NCI-H774 (cell line): ENCODE measurements around the gene CARMIL1.
A peak's percentile ranks its signal among the peaks of the same experiment; 100 is the strongest.
"Not testable (repeated sequence)": the region's sequence is repeated elsewhere in the genome, so short reads cannot be mapped to it uniquely, and the experiment has no call there.

Source experiments
- DNase-seq: peaks from one replicate; lab custom pipeline; 2025; lab: John Stamatoyannopoulos, UW

The CARMIL1 gene

DNA sequence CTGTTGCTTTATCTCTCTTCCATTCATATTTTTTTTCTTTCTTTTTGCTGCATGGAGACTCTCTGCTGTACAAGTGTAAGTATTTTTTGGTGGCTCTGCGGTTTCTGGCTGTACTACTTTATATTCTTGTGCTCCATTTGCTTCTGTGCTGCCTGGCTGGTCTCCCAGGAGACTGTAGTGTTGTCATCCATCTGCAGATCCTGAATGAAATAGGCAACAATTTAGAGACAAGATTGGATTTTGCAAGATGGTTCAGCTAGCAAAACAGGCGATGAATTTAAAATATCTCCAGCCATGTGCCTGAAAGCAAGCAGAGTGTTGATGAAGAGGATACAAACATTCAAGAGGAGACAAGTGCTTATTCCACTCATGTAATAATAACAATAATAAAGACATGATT is 297.7 kb downstream of the CARMIL1 start:
- DNase-seq = no peak

- no peak for DNase-seq
These were observed 299.4 kb downstream of the CARMIL1 start for GRCh38 chr6:25578538-25578937.

DNA sequence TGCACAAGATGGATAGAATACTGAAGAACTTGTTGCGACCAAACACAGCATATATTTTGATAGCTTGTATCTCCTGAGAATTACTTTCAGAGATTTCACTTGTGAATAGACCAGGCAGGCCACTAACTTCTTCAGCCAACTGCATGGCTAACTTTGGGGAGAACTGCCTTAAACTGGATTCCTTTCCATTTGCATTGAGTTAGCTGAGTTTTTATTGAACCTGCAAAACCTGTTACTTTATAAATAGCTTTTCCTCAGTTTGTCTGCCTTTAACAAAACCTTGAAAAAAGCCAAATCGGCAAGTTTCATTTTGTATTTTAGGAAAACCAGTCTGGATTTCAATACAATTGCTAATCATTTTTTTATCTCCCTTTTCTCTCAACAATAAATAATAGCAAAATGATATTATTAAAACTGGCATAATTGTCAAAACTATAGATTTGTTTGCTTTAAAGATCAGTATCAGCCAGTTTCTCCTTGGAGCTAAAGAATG is 300.3 kb downstream of the CARMIL1 start:
- no peak for DNase-seq

GRCh38 chr6:25579902-25580495 is 300.8 kb downstream of the CARMIL1 start:
- no peak for DNase-seq

DNA sequence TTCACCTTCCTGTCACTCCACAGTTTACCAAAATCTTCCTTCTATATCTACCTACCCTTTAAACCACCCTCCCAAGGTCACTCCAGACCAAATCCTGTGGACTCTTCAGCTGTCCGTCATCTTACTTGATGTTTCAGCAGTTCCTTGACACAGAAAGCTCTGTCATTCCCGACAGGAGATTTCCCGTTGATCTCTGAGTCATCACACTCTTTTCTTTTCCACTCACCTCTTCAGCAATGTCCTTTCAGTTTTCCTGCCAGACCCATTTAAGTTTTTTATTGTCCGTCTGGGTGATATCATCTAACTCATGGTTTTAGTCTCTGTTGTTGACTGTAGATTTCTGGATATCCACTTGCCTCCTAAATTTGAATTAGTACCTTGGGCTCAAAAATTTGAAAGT is 302.9 kb downstream of the CARMIL1 start:
- no peak for DNase-seq

GRCh38 chr6:25583099-25583498 is 303.9 kb downstream of the CARMIL1 start:
- no peak for DNase-seq

DNA sequence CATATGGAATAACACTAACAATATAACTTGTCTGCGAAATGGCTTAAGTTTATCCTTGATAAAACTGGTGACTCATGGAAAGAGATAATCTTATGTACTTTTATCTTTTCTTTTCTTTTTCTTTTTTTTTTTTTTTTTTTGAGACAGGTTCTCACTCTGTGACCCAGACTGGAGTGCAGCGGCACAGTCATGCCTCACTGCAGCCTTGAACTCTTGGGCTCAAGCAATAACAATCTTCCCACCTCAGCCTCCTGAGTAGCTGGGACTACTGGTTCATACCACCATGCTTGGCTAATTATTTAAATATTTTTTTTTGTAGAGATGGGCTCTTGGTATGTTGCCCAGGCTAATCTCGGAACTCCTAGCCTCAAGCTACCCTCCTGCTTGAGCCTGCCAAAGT is 304.7 kb downstream of the CARMIL1 start:
- no peak for DNase-seq

GRCh38 chr6:25585225-25585624 is 306.1 kb downstream of the CARMIL1 start:
- DNase-seq = no peak

DNA sequence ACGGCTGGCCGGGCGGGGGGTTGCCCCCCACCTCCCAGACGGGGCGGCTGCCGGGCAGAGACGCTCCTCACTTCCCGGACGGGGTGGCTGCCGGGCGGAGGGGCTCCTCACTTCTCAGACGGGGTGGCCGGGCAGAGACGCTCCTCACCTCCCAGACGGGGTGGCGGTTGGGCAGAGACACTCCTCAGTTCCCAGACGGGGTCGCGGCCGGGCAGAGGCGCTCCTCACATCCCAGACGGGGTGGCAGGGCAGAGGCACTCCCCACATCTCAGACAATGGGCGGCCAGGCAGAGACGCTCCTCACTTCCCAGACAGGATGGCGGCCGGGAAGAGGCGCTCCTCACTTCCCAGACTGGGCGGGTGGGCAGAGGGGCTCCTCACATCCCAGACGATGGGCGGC is 306.9 kb downstream of the CARMIL1 start:
- DNase-seq = not testable (repeated sequence)

DNA sequence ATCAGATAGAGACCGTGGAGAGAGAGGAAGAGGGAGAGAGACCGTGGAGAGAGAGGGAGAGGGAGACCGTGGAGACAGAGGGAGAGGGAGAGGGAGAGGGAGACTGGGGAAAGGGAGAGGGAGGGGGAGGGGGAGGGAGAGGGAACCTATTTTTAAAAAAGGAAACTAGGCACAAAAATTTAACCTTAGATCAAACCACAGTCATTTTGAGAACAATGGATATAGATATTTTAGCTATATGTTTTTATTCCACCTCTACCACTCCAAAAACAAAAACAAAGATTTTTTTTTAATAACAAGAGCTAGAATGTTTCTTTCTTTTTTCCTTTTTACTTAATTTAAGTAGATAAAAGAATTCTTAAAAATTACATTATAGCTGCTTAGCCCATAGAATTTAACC is 307.8 kb downstream of the CARMIL1 start:
- no peak for DNase-seq

GRCh38 chr6:25590986-25591385 is 311.8 kb downstream of the CARMIL1 start:
- no peak for DNase-seq

DNA sequence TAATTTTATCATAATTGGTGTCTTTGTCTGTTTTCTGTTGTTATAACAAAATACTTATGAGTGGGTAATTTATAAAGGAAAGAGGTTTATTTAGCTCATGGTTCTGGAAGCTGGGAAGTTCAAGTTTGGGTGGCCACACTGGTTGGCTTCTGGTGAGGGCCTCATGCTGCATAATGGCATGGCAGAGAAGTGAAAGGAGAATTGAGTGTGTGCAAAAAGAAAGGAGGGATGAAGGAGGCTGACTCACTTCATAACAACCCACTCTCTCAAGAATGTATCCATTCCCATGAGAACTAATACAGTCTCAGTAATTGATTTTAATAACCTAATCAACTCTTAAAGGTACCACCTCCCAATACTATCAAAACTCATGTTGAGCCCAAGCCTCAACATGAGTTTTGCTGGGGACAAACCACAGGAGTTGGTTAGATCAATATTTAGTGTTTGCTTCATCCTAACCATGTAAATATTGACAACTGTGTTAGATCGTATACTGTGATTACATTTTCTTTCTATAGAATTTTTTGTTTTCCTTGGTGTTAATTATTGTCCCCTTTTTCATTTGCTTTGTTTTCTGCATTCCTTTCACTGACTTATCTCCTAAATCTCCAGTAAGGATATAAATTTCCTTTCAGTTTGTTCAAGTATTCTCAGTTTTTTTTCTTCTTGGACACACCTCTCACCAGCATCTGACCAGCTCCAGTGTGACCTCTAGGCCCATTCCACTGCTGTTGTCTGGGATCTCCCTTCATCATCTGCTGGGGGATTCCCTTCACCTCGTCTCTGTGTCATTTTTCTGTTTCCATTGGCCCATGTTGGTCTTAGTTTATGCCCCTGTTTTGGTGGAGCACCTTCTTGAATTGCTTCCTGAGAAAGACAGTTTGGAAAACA is 318.0 kb downstream of the CARMIL1 start:
- DNase-seq = no peak

DNA sequence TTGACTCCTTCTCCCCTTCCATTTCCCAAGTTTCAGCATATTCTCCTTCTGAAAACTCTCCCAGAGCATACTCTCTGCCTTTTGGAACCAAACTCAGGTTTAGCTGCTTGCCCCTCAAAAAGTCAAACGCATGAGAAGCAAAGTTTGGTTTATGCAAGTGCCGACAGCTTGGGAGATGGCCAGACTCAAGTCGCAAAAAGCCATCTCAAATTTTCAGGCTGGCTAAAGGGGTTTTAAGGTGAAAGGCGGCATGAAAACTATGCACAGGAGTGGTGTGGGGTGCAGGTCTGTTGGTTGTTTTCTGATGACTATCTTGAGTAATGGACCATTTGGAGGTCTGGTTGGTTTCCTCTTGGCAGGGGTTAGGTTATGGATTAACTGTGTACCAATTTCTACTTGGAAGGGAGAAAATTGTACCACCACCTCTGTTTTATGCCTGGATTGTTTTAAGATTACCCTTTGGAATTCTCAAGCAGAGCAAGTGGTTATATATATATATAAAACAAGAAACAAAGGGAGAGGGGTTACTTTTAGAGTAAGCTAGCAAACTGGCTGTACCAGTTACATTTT is 320.4 kb downstream of the CARMIL1 start:
- no peak for DNase-seq

GRCh38 chr6:25601800-25602673 is 322.9 kb downstream of the CARMIL1 start:
- DNase-seq = peak; percentile 44

- DNase-seq = no peak
These were observed 323.5 kb downstream of the CARMIL1 start for GRCh38 chr6:25602674-25602982.

- no peak for DNase-seq
These were observed 324.1 kb downstream of the CARMIL1 start for GRCh38 chr6:25603251-25603650.

DNA sequence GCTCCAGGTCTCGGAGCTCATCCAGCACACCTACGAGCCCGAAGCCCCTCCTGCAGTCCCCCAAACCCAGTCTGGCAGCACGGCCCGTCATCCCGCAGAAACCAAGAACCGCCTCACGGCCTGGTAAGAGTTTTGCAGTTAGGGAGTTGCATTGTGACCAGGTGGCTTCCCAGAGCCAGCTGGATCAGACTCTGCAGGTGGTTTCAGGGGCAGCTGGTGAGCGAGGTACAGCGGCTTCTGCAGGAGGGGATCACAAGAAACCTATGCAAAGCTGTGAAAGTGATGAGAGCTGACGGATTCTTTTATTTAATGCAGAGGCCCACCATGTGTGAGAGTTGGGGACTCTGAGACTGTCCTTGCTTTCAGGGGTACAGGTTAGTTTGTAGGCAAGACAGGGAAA is 327.0 kb downstream of the CARMIL1 start:
- no peak for DNase-seq

GRCh38 chr6:25608558-25609174 is 329.5 kb downstream of the CARMIL1 start:
- DNase-seq = no peak

GRCh38 chr6:25612666-25613065 is 333.5 kb downstream of the CARMIL1 start:
- no peak for DNase-seq

DNA sequence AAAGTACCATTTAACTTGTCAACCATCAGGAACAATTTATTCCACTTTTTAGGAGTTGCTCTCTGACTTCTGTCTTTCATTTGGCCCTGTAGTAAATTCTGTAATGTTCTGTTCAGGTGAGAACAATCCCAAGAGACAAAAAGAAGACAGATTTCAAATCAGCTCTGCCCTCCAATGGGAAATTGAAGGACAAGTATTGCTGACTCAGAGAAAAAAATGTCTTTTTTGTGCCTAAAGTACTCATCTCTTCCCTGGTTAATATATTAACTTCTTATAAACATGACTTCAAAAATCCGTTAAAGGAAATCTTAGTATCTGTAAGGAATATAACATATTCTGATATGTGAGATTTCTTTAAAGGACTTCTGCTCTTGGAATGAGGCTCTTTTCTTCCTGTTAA is 334.2 kb downstream of the CARMIL1 start:
- no peak for DNase-seq

- no peak for DNase-seq
These were observed 334.9 kb downstream of the CARMIL1 start for GRCh38 chr6:25614052-25614451.

DNA sequence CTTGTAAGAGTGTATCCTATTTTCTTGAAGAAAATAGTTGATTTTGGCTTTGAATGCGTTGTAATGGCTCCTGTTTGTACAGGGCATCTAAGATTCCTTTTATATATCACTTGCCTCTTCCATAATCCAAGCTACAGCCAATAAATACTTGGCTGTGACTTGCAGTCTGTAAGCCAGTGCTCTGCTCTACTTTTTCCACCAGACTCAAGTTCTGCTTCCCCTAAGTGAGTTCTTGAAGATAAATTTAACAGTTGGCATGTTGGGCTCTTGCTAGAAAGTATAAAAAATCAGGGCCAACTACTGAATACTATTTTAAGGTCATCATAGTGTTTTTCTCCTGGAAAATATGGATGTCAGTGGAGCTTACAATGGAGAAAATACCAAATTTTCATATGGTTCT is 336.3 kb downstream of the CARMIL1 start:
- DNase-seq = no peak
